ENCODE measurements around the gene S100A16.

Gene S100A16

GRCh38 chr1:153631047-153632022, 18.4 kb upstream of the S100A16 start:
- TF ChIP-seq, protein P1, sequence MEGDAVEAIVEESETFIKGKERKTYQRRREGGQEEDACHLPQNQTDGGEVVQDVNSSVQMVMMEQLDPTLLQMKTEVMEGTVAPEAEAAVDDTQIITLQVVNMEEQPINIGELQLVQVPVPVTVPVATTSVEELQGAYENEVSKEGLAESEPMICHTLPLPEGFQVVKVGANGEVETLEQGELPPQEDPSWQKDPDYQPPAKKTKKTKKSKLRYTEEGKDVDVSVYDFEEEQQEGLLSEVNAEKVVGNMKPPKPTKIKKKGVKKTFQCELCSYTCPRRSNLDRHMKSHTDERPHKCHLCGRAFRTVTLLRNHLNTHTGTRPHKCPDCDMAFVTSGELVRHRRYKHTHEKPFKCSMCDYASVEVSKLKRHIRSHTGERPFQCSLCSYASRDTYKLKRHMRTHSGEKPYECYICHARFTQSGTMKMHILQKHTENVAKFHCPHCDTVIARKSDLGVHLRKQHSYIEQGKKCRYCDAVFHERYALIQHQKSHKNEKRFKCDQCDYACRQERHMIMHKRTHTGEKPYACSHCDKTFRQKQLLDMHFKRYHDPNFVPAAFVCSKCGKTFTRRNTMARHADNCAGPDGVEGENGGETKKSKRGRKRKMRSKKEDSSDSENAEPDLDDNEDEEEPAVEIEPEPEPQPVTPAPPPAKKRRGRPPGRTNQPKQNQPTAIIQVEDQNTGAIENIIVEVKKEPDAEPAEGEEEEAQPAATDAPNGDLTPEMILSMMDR (IDR thresholded peaks at IDR 0.05; ENCODE audit: borderline replicate concordance, insufficient read depth, low read depth, low read length): no peak
- no peak overlapping the region for H3K4me3 ChIP-seq (ENCODE audit: low read depth, low read length)

DNA sequence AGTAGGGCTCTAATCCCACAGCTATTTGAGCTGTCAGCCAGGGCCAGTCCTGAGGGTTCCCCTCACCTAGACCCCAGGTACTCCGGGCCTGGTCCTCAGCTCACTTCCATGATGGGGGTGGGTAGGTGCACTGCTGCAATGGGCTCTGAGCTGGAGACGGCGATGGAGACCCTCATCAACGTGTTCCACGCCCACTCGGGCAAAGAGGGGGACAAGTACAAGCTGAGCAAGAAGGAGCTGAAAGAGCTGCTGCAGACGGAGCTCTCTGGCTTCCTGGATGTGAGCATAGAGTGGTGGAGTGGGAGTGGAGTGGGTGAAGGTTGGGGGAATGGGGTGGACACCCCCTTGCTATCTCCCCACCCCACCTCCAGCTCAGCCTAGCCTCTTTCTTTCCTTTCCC, 17.4 kb upstream of the S100A16 start:
- TF ChIP-seq, protein P1 (IDR thresholded peaks at IDR 0.05; ENCODE audit: borderline replicate concordance, insufficient read depth, low read depth, low read length): no peak
- no peak overlapping the region for H3K4me3 ChIP-seq (ENCODE audit: low read depth, low read length)

GRCh38 chr1:153629971-153630370, 17.0 kb upstream of the S100A16 start:
- TF ChIP-seq, protein P1 (IDR thresholded peaks at IDR 0.05; ENCODE audit: borderline replicate concordance, insufficient read depth, low read depth, low read length): no peak
- H3K4me3 ChIP-seq (ENCODE audit: low read depth, low read length): no peak overlapping the region

- TF ChIP-seq, protein P1 (IDR thresholded peaks at IDR 0.05; ENCODE audit: borderline replicate concordance, insufficient read depth, low read depth, low read length): no peak
- H3K4me3 ChIP-seq (ENCODE audit: low read depth, low read length): no peak overlapping the region
These were observed 16.4 kb upstream of the S100A16 start for GRCh38 chr1:153629343-153629665.

- TF ChIP-seq, protein P1 (IDR thresholded peaks at IDR 0.05; ENCODE audit: borderline replicate concordance, insufficient read depth, low read depth, low read length): no peak
- no peak overlapping the region for H3K4me3 ChIP-seq (ENCODE audit: low read depth, low read length)
These were observed 15.9 kb upstream of the S100A16 start for GRCh38 chr1:153628638-153629342.

- TF ChIP-seq, protein P1 (IDR thresholded peaks at IDR 0.05; ENCODE audit: borderline replicate concordance, insufficient read depth, low read depth, low read length): no peak
- peak within 1 kb of the TSS; percentile 38 for H3K4me3 ChIP-seq (ENCODE audit: low read depth, low read length)
These were observed 15.0 kb upstream of the S100A16 start, which contains the start of gene S100A1 for GRCh38 chr1:153627715-153628626. Gene S100A1, plus strand, starts transcription at chr1:153628434. Its CDS starts 2,088 bp downstream, at chr1:153630522.
